Measurements from ENCODE around the gene KLRC4.
"Not testable (repeated sequence)": the region's sequence is repeated elsewhere in the genome, so short reads cannot be mapped to it uniquely, and the experiment has no call there.

Gene KLRC4, protein sequence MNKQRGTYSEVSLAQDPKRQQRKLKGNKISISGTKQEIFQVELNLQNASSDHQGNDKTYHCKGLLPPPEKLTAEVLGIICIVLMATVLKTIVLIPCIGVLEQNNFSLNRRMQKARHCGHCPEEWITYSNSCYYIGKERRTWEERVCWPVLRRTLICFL

DNA sequence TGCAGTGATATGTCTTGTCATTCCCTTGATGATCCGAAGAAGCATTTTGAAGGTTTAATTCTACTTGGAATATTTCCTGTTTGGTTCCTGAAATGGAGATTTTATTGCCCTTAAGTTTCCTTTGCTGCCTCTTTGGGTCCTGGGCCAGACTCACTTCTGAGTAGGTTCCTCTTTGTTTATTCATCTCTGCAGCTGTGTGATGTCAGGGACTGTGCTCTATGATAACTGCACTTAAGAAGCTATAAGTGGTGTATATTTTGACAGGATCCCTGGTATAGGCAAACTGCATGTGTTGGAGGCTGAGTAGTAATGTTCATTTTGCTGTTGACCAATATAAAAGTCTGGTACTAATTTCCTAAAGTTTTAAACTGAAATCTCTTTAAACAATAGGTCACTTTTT is at the start of gene KLRC4:
KLRC4 (minus strand) TSS at position 366 of the 400 bp plus-strand sequence; CDS start at position 184, 182 bp downstream.
- Mint-ChIP-seq H3K27ac (no peak within 1 kb of the TSS), H3K4me1 (ENCODE audit: low read depth) (no peaks in the 10 kb centered on the region), H3K27me3 (ENCODE audit: low read depth) (peaks cover 19% of the 10 kb centered on the region), H3K36me3 (ENCODE audit: low read depth) (no peaks in the 10 kb centered on the region), H3K9me3 (no peaks in the 10 kb centered on the region), H3K4me3 (no peak within 1 kb of the TSS)
- DNase-seq (ENCODE audit: low spot score): no peak

DNA sequence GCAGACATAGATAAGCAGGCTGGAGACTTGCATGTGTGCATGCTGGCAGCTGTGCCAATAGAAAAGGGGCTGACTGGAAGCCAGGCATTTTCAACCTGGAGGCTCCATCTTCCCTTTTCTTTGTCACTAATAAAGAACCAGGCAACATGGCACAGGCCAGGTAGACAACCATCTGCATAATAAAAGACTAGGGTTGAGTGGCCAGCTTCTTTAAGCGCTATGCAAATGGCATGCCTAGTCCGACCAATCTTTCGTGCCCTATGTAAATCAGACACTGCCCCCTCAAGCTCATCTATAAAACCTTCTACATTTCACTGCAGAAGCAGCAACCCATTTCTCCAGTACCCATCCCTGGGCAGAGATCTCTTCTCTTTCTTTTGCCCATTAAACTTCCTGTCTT is 48.2 kb upstream of the KLRC4 start:
- Mint-ChIP-seq H3K9me3 (peaks cover 35% of the 10 kb centered on the region), H3K27me3 (ENCODE audit: low read depth) (peaks cover under 1% of the 10 kb centered on the region), H3K4me1 (ENCODE audit: low read depth) (no peaks in the 10 kb centered on the region), H3K36me3 (ENCODE audit: low read depth) (no peaks in the 10 kb centered on the region), H3K4me3 (no peak overlapping the region), H3K27ac (no peak overlapping the region)
- no peak for DNase-seq (ENCODE audit: low spot score)

DNA sequence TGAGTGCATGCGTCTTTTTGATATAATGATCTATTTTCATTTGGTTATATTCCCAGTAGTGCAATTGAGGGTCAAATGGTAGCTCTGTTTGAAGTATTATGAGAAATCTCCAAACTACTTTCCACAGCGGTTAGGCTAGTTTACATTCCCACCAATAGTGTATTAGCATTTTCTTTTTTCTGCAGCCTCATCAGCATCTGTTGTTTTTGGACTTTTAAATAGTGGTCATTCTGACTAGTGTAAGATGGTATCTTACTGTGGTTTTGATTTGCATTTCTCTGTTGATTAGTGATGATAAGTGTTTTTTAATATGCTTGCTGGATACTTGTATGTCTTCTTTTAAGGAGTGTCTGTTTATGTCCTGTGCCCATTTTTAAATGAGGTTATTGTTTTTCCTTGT is 47.3 kb upstream of the KLRC4 start:
- Mint-ChIP-seq H3K36me3 (ENCODE audit: low read depth) (no peaks in the 10 kb centered on the region), H3K27ac (no peak overlapping the region), H3K4me1 (ENCODE audit: low read depth) (no peaks in the 10 kb centered on the region), H3K27me3 (ENCODE audit: low read depth) (no peaks in the 10 kb centered on the region), H3K9me3 (peaks cover 26% of the 10 kb centered on the region), H3K4me3 (no peak overlapping the region)
- no peak for DNase-seq (ENCODE audit: low spot score)

DNA sequence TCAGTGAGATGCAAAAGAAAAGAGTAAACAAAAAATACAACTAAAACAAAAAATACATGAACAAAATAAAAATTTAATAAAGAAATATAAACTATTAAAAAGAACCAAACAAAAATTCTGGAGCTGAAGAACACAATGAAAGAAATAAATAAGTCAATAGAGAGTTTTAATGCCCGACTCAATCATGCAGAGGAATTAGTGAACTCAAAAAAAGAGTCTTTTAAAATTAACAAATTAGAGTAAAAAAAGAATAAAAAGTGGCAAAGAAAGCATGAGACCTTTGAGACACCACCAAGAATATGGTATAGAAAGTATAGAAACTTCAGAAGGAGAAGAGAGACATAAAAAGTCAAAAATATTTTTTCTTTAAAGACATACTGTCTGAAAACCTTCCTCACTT is 46.2 kb upstream of the KLRC4 start:
- Mint-ChIP-seq H3K9me3 (peaks cover 24% of the 10 kb centered on the region), H3K36me3 (ENCODE audit: low read depth) (no peaks in the 10 kb centered on the region), H3K27ac (no peak overlapping the region)

GRCh38 chr12:10454531-10454930 is 45.0 kb upstream of the KLRC4 start:
- H3K4me1 Mint-ChIP-seq (ENCODE audit: low read depth): no peaks in the 10 kb centered on the region
- no peaks in the 10 kb centered on the region for H3K36me3 Mint-ChIP-seq (ENCODE audit: low read depth)
- H3K27me3 Mint-ChIP-seq (ENCODE audit: low read depth): no peaks in the 10 kb centered on the region
- H3K4me3 Mint-ChIP-seq: no peak overlapping the region
- no peak overlapping the region for H3K27ac Mint-ChIP-seq
- peaks cover 24% of the 10 kb centered on the region for H3K9me3 Mint-ChIP-seq
- DNase-seq (ENCODE audit: low spot score): no peak

More for the DNA sequence above, 46.2 kb upstream of the KLRC4 start:
- Mint-ChIP-seq H3K4me3 (no peak overlapping the region), H3K4me1 (ENCODE audit: low read depth) (no peaks in the 10 kb centered on the region), H3K27me3 (ENCODE audit: low read depth) (no peaks in the 10 kb centered on the region)
- no peak for DNase-seq (ENCODE audit: low spot score)

DNA sequence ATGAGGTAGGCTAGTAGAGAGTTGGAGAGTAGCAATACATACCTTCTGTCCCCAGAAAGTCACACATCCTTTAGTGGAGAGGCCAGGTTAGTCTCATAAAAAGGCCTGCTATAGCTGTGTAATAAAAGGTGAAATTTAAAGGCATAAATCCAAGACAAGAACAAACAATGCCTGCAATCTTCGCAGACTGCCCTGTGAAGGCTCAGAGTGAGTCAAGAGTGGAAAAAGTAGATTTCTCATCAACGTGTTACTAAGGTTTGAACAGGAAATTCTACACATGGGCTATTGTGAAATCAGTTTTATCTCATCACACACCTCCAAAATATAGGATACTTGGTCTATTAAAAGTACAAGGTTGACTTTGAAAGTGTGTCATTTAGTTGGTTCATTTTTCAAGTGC is 43.6 kb upstream of the KLRC4 start, which contains the start of gene KLRC1:
KLRC1 (minus strand) TSS at position 222 of the 400 bp plus-strand sequence. CDS start 2,221 bp downstream, outside the sequence.
- Mint-ChIP-seq H3K4me1 (ENCODE audit: low read depth) (no peaks in the 10 kb centered on the region), H3K36me3 (ENCODE audit: low read depth) (no peaks in the 10 kb centered on the region), H3K9me3 (peaks cover 21% of the 10 kb centered on the region), H3K4me3 (no peak within 1 kb of the TSS), H3K27ac (no peak within 1 kb of the TSS), H3K27me3 (ENCODE audit: low read depth) (no peaks in the 10 kb centered on the region)
- no peak for DNase-seq (ENCODE audit: low spot score)

DNA sequence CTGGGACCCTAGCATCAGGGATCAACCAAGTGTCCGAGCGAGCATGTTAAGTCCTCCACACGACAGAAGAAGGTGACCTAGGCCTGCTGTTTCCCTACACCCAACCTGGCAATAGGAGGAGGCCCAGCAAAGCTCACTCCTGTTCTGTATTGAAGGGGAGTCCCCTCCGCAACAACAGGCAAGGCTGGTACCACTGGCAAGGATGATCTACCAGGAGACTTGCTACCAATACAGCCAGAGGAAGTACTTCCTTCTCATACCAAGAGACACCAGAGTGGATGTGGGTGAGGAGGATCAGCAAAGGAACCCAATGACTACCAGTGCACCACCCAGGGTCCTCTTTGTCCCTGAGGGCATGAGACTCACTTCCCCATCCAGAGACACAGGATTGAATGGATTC is 38.7 kb upstream of the KLRC4 start:
- DNase-seq (ENCODE audit: low spot score): no peak
- Mint-ChIP-seq H3K27me3 (ENCODE audit: low read depth) (peaks cover 3% of the 10 kb centered on the region), H3K36me3 (ENCODE audit: low read depth) (no peaks in the 10 kb centered on the region), H3K27ac (no peak overlapping the region), H3K4me1 (ENCODE audit: low read depth) (no peaks in the 10 kb centered on the region), H3K9me3 (no peaks in the 10 kb centered on the region), H3K4me3 (no peak overlapping the region)

- H3K4me3 Mint-ChIP-seq; H3K4me1 Mint-ChIP-seq (ENCODE audit: low read depth); H3K27me3 Mint-ChIP-seq (ENCODE audit: low read depth); H3K27ac Mint-ChIP-seq; DNase-seq (ENCODE audit: low spot score); H3K36me3 Mint-ChIP-seq (ENCODE audit: low read depth); H3K9me3 Mint-ChIP-seq: not testable (repeated sequence)
These were observed 36.5 kb upstream of the KLRC4 start for GRCh38 chr12:10446052-10446451.

GRCh38 chr12:10441144-10441543 is 31.6 kb upstream of the KLRC4 start:
- not testable (repeated sequence) for DNase-seq (ENCODE audit: low spot score); H3K27me3 Mint-ChIP-seq (ENCODE audit: low read depth); H3K36me3 Mint-ChIP-seq (ENCODE audit: low read depth); H3K4me3 Mint-ChIP-seq; H3K4me1 Mint-ChIP-seq (ENCODE audit: low read depth); H3K9me3 Mint-ChIP-seq; H3K27ac Mint-ChIP-seq

DNA sequence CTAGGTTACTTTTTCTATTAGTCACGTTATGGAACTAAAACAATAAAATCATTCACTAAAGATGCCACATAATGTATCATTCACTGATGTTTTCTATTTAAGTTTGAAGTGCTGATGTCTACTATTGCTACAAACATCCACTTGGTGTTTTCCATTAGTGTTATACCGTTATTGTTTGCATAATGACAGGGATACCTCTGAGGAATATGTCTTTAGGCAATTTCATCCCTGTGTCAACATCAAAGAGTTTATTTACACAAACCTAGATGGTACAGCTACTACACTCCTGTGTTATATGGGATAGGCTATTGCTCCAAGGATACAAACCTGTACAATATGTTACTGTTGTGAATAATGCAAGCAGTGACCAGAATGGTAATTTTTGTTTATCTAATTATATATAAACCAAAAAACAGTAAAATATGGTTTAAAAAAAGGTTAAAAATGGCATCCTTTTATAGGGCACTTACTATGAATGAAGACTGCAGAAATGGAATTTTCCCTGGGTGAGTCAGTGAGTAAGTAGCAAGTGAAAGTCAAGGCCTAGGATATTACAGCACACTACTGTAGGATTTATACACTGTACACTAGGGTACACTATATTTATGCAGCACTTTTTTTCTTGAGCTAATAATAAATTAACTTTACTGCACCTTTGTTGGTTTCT is 30.2 kb upstream of the KLRC4 start:
- not testable (repeated sequence) for DNase-seq (ENCODE audit: low spot score); H3K36me3 Mint-ChIP-seq (ENCODE audit: low read depth); H3K9me3 Mint-ChIP-seq; H3K27ac Mint-ChIP-seq; H3K27me3 Mint-ChIP-seq (ENCODE audit: low read depth); H3K4me1 Mint-ChIP-seq (ENCODE audit: low read depth); H3K4me3 Mint-ChIP-seq

GRCh38 chr12:10437601-10438000 is 28.0 kb upstream of the KLRC4 start:
- H3K27me3 Mint-ChIP-seq (ENCODE audit: low read depth); H3K36me3 Mint-ChIP-seq (ENCODE audit: low read depth); DNase-seq (ENCODE audit: low spot score); H3K9me3 Mint-ChIP-seq; H3K27ac Mint-ChIP-seq; H3K4me3 Mint-ChIP-seq; H3K4me1 Mint-ChIP-seq (ENCODE audit: low read depth): not testable (repeated sequence)

GRCh38 chr12:10435816-10436215 is 26.3 kb upstream of the KLRC4 start, which contains the start of gene KLRC2:
TSS of gene KLRC2 (minus strand) at chr12:10436010. CDS start at chr12:10435986, 24 bp downstream.
- H3K4me1 Mint-ChIP-seq (ENCODE audit: low read depth): not testable (repeated sequence)

GRCh38 chr12:10430623-10431022 is 21.1 kb upstream of the KLRC4 start:
- H3K27me3 Mint-ChIP-seq (ENCODE audit: low read depth); H3K9me3 Mint-ChIP-seq; H3K4me3 Mint-ChIP-seq; DNase-seq (ENCODE audit: low spot score); H3K27ac Mint-ChIP-seq; H3K36me3 Mint-ChIP-seq (ENCODE audit: low read depth); H3K4me1 Mint-ChIP-seq (ENCODE audit: low read depth): not testable (repeated sequence)

More at GRCh38 chr12:10435816-10436215, 26.3 kb upstream of the KLRC4 start, which contains the start of gene KLRC2:
- H3K4me3 Mint-ChIP-seq; H3K36me3 Mint-ChIP-seq (ENCODE audit: low read depth); DNase-seq (ENCODE audit: low spot score); H3K9me3 Mint-ChIP-seq; H3K27ac Mint-ChIP-seq; H3K27me3 Mint-ChIP-seq (ENCODE audit: low read depth): not testable (repeated sequence)

- H3K36me3 Mint-ChIP-seq (ENCODE audit: low read depth); DNase-seq (ENCODE audit: low spot score); H3K4me3 Mint-ChIP-seq; H3K27me3 Mint-ChIP-seq (ENCODE audit: low read depth); H3K4me1 Mint-ChIP-seq (ENCODE audit: low read depth); H3K27ac Mint-ChIP-seq; H3K9me3 Mint-ChIP-seq: not testable (repeated sequence)
These were observed 16.4 kb upstream of the KLRC4 start for GRCh38 chr12:10425938-10426337.

Measured in T-helper 2 cell treated with Interferon-gamma antibody and Interleukin-4, amounts not matched to agents 5 μg/mL and 100 μg/mL, for 36 hours (primary cell).